HFF-Myc (cell line): ENCODE measurements around the gene HIVEP3.

Experiments
- DNase-seq: peaks from one replicate; pipeline ENCODE4 v3.0.0-alpha.2; 2011; ENCODE audit warnings: low read depth; ENCODE audit errors: extremely low read depth
- H3K4me3 ChIP-seq: replicated peaks from 2 replicates; pipeline ENCODE4 v1.5.1; 2011; ENCODE audit warnings: low read depth, mild to moderate bottlenecking, control low read depth, low read length
- TF ChIP-seq, protein P1 (sequence below): IDR thresholded peaks from 2 replicates; pipeline ENCODE4 v1.5.1; 2012; ENCODE audit warnings: mild to moderate bottlenecking, low read depth, low read length, control low read depth; ENCODE audit errors: missing control alignments

HIVEP3 gene

DNA sequence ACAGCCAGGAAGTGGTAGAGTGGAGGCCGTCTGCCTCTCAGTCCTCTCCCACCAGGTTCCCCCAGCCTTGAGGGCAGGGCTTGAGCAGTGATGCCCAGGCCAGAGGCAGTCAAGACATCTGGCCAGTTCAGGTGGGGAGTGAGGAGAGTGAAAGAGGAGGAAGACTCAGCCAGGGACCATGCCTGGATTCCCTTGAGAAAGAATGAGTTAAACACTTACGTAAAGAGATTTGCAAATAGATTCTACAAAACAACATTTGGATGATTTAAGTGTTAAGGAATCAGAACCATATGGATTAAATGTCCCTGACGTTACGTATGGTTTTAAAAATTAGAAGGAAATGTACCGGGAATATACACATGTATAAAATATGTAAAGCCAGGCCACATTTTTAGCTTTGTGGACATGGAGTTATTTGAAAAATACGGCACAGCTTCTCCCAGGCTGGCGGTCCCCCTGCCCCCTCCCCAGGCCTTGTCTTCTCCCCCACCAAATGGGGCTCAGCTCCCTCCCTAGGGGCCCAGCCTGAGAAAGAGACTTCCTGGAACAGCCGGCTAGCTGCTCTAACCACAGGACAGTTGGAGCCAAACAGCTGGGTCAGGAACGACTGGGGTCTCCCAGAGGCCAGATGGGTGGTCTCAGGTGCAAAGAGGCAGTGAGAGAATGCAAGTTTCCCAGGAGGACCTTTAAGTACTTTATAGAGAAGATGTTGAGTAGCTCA is 245.9 kb downstream of the HIVEP3 start:
- DNase-seq, result peak; percentile 75
- TF ChIP-seq, protein P1, sequence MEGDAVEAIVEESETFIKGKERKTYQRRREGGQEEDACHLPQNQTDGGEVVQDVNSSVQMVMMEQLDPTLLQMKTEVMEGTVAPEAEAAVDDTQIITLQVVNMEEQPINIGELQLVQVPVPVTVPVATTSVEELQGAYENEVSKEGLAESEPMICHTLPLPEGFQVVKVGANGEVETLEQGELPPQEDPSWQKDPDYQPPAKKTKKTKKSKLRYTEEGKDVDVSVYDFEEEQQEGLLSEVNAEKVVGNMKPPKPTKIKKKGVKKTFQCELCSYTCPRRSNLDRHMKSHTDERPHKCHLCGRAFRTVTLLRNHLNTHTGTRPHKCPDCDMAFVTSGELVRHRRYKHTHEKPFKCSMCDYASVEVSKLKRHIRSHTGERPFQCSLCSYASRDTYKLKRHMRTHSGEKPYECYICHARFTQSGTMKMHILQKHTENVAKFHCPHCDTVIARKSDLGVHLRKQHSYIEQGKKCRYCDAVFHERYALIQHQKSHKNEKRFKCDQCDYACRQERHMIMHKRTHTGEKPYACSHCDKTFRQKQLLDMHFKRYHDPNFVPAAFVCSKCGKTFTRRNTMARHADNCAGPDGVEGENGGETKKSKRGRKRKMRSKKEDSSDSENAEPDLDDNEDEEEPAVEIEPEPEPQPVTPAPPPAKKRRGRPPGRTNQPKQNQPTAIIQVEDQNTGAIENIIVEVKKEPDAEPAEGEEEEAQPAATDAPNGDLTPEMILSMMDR, result no peak
- H3K4me3 ChIP-seq, result no peak overlapping the region

DNA sequence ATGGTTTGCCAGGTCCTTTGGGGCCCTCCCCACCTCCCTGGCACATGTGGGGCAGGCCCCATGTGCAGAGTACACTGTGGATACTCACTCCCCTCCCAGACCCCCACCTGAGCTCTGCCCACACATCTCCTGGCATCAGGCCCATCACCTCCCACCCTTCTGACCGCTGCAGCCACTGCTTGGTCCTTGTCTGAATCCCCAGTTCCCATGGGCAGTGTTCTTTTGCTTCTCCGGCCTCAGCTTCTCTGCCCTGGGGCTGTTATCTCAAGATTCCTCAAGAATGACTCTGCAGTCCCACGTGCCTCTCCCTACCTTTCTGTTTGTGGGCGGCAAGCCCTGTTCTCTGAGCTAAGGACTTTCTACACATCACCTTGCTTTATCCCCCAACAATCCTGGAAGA is 246.5 kb downstream of the HIVEP3 start:
- peak; percentile 58 for DNase-seq
- H3K4me3 ChIP-seq, result no peak overlapping the region
- TF ChIP-seq, protein P1, result no peak

DNA sequence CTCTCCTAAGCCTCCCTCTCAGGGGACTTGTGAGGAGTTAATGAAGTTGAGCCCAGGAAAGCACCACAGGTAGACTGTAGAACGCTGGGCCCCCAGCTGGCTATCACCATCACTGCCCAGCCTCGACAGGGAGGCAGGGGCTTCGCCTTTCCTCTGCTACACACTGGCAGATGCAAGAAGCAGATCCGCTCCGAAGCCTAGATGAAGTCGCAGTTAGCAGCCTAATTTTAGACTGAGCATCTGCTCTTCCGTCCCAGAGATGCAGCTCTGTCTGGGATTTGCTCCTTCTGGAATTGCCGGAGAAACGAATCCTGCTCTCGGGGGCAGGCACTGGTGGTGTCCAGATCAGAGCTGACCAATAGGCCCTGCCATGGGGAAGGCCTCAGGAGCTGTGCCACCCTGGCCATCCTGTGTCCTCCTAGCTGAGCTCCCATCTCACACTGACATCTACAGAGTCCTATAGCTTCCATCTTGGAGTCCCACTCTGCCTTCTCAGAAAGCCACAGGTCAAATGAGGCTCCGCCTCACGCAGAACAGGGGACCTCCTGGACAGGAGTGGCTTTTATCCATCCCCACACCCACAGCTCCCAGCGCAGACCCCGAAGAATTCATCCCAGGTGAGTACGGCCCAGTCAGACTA is 247.5 kb downstream of the HIVEP3 start:
- DNase-seq, result no peak
- no peak overlapping the region for H3K4me3 ChIP-seq
- TF ChIP-seq, protein P1, result no peak

DNA sequence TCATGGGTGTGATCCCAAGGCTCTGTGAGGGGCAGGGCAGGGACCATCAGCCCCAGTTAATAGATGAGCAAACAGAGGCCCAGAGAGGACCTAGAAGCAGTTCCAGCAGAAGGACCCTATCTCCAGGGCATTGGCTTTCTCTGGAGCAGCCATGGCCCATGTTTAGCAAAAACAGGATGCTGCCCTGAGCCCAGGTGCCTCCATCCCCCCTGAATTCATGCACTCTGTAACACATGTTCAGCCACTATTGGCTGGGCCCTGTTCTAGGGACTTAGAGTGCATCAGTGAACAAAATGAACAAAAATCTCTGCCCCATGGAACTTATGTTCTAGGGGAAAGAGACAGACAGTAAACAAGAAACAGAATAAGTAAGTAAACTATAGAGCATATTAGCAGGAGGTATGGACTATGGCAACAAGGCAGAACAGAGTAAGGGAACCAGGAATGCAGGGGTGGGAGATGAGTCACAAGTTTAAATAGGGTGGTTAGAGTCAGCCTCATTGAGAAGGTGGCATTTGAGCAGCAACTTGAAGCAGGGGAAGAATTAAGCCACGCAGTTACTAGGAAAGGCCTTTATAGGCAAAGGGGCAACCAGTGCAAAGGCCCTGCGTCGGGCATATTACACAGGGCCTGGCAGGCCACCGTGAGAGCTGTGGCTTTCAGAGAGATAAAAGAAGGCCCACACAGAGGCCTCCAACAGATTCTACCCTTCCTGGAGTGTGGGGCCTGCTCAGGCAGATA is 248.3 kb downstream of the HIVEP3 start:
- TF ChIP-seq, protein P1, result no peak
- H3K4me3 ChIP-seq, result no peak overlapping the region
- DNase-seq, result peak; percentile 36

DNA sequence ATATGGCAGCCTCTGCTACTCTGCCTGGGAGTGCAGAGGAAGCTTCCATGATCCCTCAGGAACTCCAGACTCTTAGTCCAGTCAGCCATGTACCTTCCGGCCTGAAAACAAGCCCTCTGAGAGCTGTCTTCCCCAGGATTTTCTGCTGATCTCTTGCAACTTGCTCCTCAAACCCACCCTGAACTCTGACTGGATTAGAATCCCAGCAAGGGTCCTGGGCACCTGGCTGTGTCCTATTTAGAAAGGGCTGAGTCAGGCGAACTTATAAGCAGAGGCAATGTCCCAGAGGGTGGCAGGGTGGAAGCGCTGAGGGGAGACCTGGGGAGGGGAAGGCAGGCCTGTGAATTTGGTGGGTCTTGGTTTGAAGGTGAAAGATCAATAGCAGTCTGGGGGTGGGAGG is 249.8 kb downstream of the HIVEP3 start:
- no peak overlapping the region for H3K4me3 ChIP-seq
- TF ChIP-seq, protein P1, result no peak
- no peak for DNase-seq

DNA sequence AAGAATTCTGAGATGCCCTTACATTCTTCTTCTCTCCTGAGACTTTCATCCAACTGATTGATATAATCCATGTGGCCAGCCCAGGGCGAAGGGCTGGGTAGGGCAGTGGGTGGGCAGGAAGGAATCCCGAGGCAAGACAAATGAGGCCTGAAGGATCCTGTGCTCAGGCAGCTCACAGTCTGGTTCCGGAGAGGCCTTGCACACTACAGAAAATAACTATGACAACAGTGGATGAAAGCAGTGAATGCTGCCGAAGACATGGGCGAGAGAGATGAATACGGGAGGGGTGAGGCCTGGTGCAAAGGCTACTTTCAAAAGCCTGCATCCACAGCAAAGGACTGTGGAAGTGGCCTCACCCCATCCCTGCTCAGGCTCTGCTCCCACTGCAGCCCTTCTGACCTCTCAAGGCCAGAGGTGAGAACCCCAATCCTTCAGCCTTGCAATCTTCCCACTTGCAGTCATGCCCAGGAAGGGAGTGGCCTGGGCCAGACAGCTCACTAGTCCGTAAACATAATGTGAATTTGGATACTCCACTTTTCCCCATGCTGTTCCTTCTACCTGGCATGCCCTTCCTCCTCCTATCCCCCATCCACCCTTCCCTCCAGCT is 250.6 kb downstream of the HIVEP3 start:
- H3K4me3 ChIP-seq, result no peak overlapping the region
- no peak for DNase-seq
- TF ChIP-seq, protein P1, result no peak
